ENCODE data around the gene YY1. TPM values are rescaled to one million over a fixed set of nuclear protein-coding genes. Genes with fewer than 3 reads are reported as not detected.

YY1 gene
- total RNA-seq, 4 donors from 2014 or later = 30.6 to 46.5 (median 33.5) TPM

GRCh38 chr14:100213956-100214769 lies 24.8 kb upstream of the YY1 start:
- 20% methylated on average over 1 of the region's 90 CpGs; no CpG with 5 or more reads in 1 of the 2 donors for WGBS, 2 donors
- Histone ChIP-seq H3K4me3 (peak overlapping the region; percentile 66 to 92 (median 83)), H3K9me3 (no peaks in the 10 kb centered on the region), H3K36me3 (no peaks in the 10 kb centered on the region), H3K27me3 (no peaks in the 10 kb centered on the region), H3K27ac (peak overlapping the region; percentile 90 to 100 (median 97)), H3K4me1 (peaks cover 5 to 26% (median 12%) of the 10 kb centered on the region in 3 donors)
- peak in 2 of 4 donors; percentile 81 to 93 for TF ChIP-seq POLR2A (IDR thresholded peaks at IDR 0.05)
- no peak for TF ChIP-seq CTCF (IDR thresholded peaks at IDR 0.05)
- intact Hi-C loops (cut with DNase I) = no loop called here
- DNase-seq = peak; percentile 64

GRCh38 chr14:100214770-100215083 lies 24.2 kb upstream of the YY1 start:
- H3K4me1 ChIP-seq = peaks cover 5 to 26% (median 12%) of the 10 kb centered on the region in 3 donors
- H3K4me3 ChIP-seq = peak overlapping the region; percentile 66 to 92 (median 83)
- peak overlapping the region; percentile 90 to 100 (median 97) for H3K27ac ChIP-seq
- 33 to 67% methylated on average over 2 to 8 of the region's 12 CpGs for WGBS, 2 donors
- H3K27me3 ChIP-seq = no peaks in the 10 kb centered on the region
- no peaks in the 10 kb centered on the region for H3K9me3 ChIP-seq
- no peak for DNase-seq
- TF ChIP-seq CTCF (IDR thresholded peaks at IDR 0.05) (no peak), POLR2A (IDR thresholded peaks at IDR 0.05) (no peak)
- intact Hi-C loops (cut with DNase I) = no loop called here
- H3K36me3 ChIP-seq = no peaks in the 10 kb centered on the region

- Histone ChIP-seq H3K27me3 (no peaks in the 10 kb centered on the region), H3K9me3 (no peaks in the 10 kb centered on the region), H3K4me3 (no peak overlapping the region), H3K4me1 (peaks cover 5 to 26% (median 12%) of the 10 kb centered on the region in 3 donors), H3K36me3 (no peaks in the 10 kb centered on the region), H3K27ac (peak overlapping the region in 3 of 4 donors; percentile 96 to 100 (median 98))
- no peak for DNase-seq
- intact Hi-C loops (cut with DNase I) = no loop called here
- TF ChIP-seq POLR2A (IDR thresholded peaks at IDR 0.05) = no peak
- no peak for TF ChIP-seq CTCF (IDR thresholded peaks at IDR 0.05)
- 85 to 93% methylated on average over 7 to 8 of the region's 12 CpGs for WGBS, 2 donors
Measured at GRCh38 chr14:100215330-100215885, 23.5 kb upstream of the YY1 start.

GRCh38 chr14:100219126-100219785 lies 19.7 kb upstream of the YY1 start:
- Histone ChIP-seq H3K27me3 (no peaks in the 10 kb centered on the region), H3K36me3 (no peaks in the 10 kb centered on the region), H3K9me3 (no peaks in the 10 kb centered on the region), H3K4me3 (no peak overlapping the region), H3K27ac (no peak overlapping the region), H3K4me1 (peaks cover 9 to 52% (median 13%) of the 10 kb centered on the region in 3 donors)
- intact Hi-C loops (cut with DNase I) = no loop called here
- 66 to 85% methylated on average over 4 of the region's 4 CpGs for WGBS, 2 donors
- TF ChIP-seq POLR2A (IDR thresholded peaks at IDR 0.05) = no peak
- DNase-seq = no peak

GRCh38 chr14:100221533-100222223 lies 17.3 kb upstream of the YY1 start:
- peak in 1 of 4 donors; percentile 17 for TF ChIP-seq POLR2A (IDR thresholded peaks at IDR 0.05)
- TF ChIP-seq CTCF (IDR thresholded peaks at IDR 0.05) = no peak
- 3 to 7% methylated on average over 10 of the region's 15 CpGs for WGBS, 2 donors

More at GRCh38 chr14:100221533-100222223, 17.3 kb upstream of the YY1 start:
- peaks cover 4 to 39% (median 9%) of the 10 kb centered on the region in 3 donors for H3K4me1 ChIP-seq
- no peaks in the 10 kb centered on the region for H3K36me3 ChIP-seq
- H3K9me3 ChIP-seq = no peaks in the 10 kb centered on the region
- DNase-seq = no peak
- peak overlapping the region; percentile 57 to 81 (median 66) for H3K27ac ChIP-seq
- H3K27me3 ChIP-seq = no peaks in the 10 kb centered on the region
- intact Hi-C loops (cut with DNase I) = no loop called here
- peak overlapping the region; percentile 26 to 65 (median 48) for H3K4me3 ChIP-seq

Data from esophagus squamous epithelium (tissue), 5 donors.